HepG2 (cell line): ENCODE measurements around the gene DOC2A. TPM values are rescaled to one million over a fixed set of nuclear protein-coding genes. Genes with fewer than 3 reads are reported as not detected.

Experiments used
- KDM2A ChIP-seq: sonication (generic); formaldehyde crosslinking; IDR thresholded peaks from 2 replicates; pipeline ENCODE4 v1.4.0; 2020; ENCODE audit warnings: low read depth, missing genetic modification reagents, borderline replicate concordance
- MTA3 ChIP-seq: sonication (generic); formaldehyde crosslinking; IDR thresholded peaks from 2 replicates; pipeline ENCODE4 v1.4.0; 2020; ENCODE audit warnings: missing genetic modification reagents
- RARA ChIP-seq: IDR thresholded peaks from 2 replicates; pipeline ENCODE4 v1.6.1; 2016; ENCODE audit warnings: missing genetic modification reagents, missing compliant biosample characterization
- REPIN1 ChIP-seq: sonication (generic); formaldehyde crosslinking; IDR thresholded peaks from 2 replicates; pipeline ENCODE4 v1.8.0; 2022; ENCODE audit warnings: missing genetic modification reagents, low read depth, mild to moderate bottlenecking, borderline replicate concordance
- SALL2 ChIP-seq: sonication (generic); formaldehyde crosslinking; IDR thresholded peaks from 2 replicates; pipeline ENCODE4 v1.8.1; 2023; ENCODE audit warnings: mild to moderate bottlenecking, missing genetic modification reagents, inconsistent platforms
- TBX2 ChIP-seq: sonication (generic); formaldehyde crosslinking; IDR thresholded peaks from 2 replicates; pipeline ENCODE4 v1.5.0; 2020; ENCODE audit warnings: missing genetic modification reagents, mild to moderate bottlenecking, borderline replicate concordance
- ZNF136 ChIP-seq: sonication (generic); formaldehyde crosslinking; IDR thresholded peaks from 2 replicates; pipeline ENCODE4 v1.8.1; 2022; ENCODE audit warnings: low read depth, mild to moderate bottlenecking, moderate library complexity, missing genetic modification reagents
- ZNF260 ChIP-seq: sonication (generic); formaldehyde crosslinking; IDR thresholded peaks from 2 replicates; pipeline ENCODE4 v1.4.0; 2020; ENCODE audit warnings: missing genetic modification reagents, low read depth, mild to moderate bottlenecking, borderline replicate concordance
- ZNF383 ChIP-seq: sonication (generic); formaldehyde crosslinking; IDR thresholded peaks from 2 replicates; pipeline ENCODE4 v1.4.0; 2020; ENCODE audit warnings: missing genetic modification reagents, mild to moderate bottlenecking, borderline replicate concordance
- ZNF724P ChIP-seq: sonication (generic); formaldehyde crosslinking; IDR thresholded peaks from 2 replicates; pipeline ENCODE4 v1.8.0; 2022; ENCODE audit warnings: missing genetic modification reagents, borderline replicate concordance
- ZSCAN9 ChIP-seq: IDR thresholded peaks from 2 replicates; pipeline ENCODE4 v1.6.1; 2016; ENCODE audit warnings: borderline replicate concordance
- polyA plus RNA-seq, 8 experiments: library from polyadenylated mRNA; depleted of rRNA in 3 of 8; stranded (reverse) in 7 of 8; unstranded in 1 of 8; fragments of >200 nt; fragmentation: Illumina TruSeq in 4 of 8; extraction: Trizol in 4 of 8; gene quantifications; 2 replicates each; pipeline versions ENCODE4 v1.2.1 to v1.2.3, GENCODE V29; 2011 to 2016; ENCODE audit warnings: low read depth in 4 of 8, missing spikeins in 1 of 8, mixed read lengths in 1 of 8; ENCODE audit not compliant: insufficient read depth in 1 of 8
- total RNA-seq, 5 experiments: library from RNA; depleted of rRNA; stranded (reverse); fragments of >200 nt; fragmentation: Illumina TruSeq; extraction: Trizol; gene quantifications; 2 replicates each; pipeline ENCODE4 v1.2.3, GENCODE V29; 2016; ENCODE audit warnings: low read depth in 1 of 5
- TF ChIP-seq, protein P1 (sequence below): sonication (generic); formaldehyde crosslinking; IDR thresholded peaks from 2 replicates; pipeline ENCODE4 v1.9.0; 2021; ENCODE audit warnings: missing genetic modification reagents, mild to moderate bottlenecking, borderline replicate concordance
- TF ChIP-seq, protein P2 (sequence below): sonication (generic); formaldehyde crosslinking; IDR thresholded peaks from 2 replicates; pipeline ENCODE4 v1.9.0; 2022; ENCODE audit warnings: missing genetic modification reagents, mild to moderate bottlenecking, borderline replicate concordance
- TF ChIP-seq, protein P3 (sequence below): IDR thresholded peaks from 2 replicates; pipeline ENCODE4 v1.6.1; 2016; ENCODE audit warnings: missing compliant biosample characterization, missing genetic modification reagents, borderline replicate concordance
- TF ChIP-seq, protein P4 (sequence below), 2 experiments: fragments of 450-650 bp in 1 of 2; sonication (generic) in 1 of 2; formaldehyde crosslinking in 1 of 2; IDR thresholded peaks; 2 replicates each; pipeline versions ENCODE4 v1.6.1 to v1.8.0; 2016 to 2022; ENCODE audit warnings: antibody characterized with exemption in 1 of 2, mild to moderate bottlenecking in 1 of 2, missing genetic modification reagents in 1 of 2

DOC2A gene
- total and polyA plus RNA-seq, 2 of the 13 experiments (the other 11 are each of a cell fraction or from before 2014, with no cell fraction given): 0.15 to 0.55 TPM

DNA sequence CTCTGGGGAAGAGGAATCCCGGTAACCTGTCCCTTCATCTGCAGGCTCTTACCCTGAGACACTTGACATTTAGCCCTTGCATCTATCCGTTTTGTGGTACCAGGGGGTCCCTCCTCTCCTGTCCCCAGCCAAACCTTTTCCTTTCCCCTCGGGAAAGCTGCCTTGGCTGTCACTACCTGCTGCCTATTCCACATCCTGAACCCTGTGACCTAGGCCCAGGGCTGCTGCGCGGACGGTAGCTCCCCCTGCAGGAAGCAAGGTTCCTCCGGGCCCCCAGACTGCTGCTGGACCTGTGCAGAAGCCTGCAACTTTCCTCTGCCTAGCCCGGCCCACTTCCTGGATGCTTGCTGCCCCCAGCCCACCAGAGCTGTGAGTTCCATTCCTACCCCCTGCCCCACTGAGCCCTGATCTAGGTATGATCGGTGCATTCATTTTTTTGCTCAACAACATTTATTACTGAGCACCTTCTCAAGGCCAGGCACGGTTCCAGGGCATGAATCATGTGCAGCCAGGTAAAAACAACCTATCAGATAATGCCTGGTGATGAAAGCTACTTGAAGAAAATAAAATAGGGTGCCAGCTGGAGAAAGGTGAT is 44.2 kb upstream of the DOC2A start (continued):
- TF ChIP-seq, protein P1, sequence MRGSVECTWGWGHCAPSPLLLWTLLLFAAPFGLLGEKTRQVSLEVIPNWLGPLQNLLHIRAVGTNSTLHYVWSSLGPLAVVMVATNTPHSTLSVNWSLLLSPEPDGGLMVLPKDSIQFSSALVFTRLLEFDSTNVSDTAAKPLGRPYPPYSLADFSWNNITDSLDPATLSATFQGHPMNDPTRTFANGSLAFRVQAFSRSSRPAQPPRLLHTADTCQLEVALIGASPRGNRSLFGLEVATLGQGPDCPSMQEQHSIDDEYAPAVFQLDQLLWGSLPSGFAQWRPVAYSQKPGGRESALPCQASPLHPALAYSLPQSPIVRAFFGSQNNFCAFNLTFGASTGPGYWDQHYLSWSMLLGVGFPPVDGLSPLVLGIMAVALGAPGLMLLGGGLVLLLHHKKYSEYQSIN: no peak
- TF ChIP-seq, protein P2, sequence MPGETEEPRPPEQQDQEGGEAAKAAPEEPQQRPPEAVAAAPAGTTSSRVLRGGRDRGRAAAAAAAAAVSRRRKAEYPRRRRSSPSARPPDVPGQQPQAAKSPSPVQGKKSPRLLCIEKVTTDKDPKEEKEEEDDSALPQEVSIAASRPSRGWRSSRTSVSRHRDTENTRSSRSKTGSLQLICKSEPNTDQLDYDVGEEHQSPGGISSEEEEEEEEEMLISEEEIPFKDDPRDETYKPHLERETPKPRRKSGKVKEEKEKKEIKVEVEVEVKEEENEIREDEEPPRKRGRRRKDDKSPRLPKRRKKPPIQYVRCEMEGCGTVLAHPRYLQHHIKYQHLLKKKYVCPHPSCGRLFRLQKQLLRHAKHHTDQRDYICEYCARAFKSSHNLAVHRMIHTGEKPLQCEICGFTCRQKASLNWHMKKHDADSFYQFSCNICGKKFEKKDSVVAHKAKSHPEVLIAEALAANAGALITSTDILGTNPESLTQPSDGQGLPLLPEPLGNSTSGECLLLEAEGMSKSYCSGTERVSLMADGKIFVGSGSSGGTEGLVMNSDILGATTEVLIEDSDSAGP (CRISPR knock-in tag): peak; percentile 74
- TF ChIP-seq ZSCAN9 (CRISPR knock-in tag) (0 out of 2 replicates have a peak, but pooled peaks have one; percentile 36), TBX2 (CRISPR knock-in tag) (peak; percentile 13), SALL2 (CRISPR knock-in tag) (no peak), ZNF260 (CRISPR knock-in tag) (no peak), ZNF724P (no peak), ZNF383 (CRISPR knock-in tag) (peak; percentile 53; the same call in 1 of the 2 replicates), MTA3 (CRISPR knock-in tag) (no peak), ZNF136 (CRISPR knock-in tag) (0 out of 2 replicates have a peak, but pooled peaks have one; percentile 44), REPIN1 (CRISPR knock-in tag) (no peak), RARA (peak; percentile 50; the same call in 1 of the 2 replicates), KDM2A (CRISPR knock-in tag) (peak; percentile 81; the same call in 1 of the 2 replicates)
- TF ChIP-seq, protein P3, sequence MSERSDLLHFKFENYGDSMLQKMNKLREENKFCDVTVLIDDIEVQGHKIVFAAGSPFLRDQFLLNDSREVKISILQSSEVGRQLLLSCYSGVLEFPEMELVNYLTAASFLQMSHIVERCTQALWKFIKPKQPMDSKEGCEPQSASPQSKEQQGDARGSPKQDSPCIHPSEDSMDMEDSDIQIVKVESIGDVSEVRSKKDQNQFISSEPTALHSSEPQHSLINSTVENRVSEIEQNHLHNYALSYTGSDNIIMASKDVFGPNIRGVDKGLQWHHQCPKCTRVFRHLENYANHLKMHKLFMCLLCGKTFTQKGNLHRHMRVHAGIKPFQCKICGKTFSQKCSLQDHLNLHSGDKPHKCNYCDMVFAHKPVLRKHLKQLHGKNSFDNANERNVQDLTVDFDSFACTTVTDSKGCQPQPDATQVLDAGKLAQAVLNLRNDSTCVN (CRISPR knock-in tag): no peak
- TF ChIP-seq, protein P4, sequence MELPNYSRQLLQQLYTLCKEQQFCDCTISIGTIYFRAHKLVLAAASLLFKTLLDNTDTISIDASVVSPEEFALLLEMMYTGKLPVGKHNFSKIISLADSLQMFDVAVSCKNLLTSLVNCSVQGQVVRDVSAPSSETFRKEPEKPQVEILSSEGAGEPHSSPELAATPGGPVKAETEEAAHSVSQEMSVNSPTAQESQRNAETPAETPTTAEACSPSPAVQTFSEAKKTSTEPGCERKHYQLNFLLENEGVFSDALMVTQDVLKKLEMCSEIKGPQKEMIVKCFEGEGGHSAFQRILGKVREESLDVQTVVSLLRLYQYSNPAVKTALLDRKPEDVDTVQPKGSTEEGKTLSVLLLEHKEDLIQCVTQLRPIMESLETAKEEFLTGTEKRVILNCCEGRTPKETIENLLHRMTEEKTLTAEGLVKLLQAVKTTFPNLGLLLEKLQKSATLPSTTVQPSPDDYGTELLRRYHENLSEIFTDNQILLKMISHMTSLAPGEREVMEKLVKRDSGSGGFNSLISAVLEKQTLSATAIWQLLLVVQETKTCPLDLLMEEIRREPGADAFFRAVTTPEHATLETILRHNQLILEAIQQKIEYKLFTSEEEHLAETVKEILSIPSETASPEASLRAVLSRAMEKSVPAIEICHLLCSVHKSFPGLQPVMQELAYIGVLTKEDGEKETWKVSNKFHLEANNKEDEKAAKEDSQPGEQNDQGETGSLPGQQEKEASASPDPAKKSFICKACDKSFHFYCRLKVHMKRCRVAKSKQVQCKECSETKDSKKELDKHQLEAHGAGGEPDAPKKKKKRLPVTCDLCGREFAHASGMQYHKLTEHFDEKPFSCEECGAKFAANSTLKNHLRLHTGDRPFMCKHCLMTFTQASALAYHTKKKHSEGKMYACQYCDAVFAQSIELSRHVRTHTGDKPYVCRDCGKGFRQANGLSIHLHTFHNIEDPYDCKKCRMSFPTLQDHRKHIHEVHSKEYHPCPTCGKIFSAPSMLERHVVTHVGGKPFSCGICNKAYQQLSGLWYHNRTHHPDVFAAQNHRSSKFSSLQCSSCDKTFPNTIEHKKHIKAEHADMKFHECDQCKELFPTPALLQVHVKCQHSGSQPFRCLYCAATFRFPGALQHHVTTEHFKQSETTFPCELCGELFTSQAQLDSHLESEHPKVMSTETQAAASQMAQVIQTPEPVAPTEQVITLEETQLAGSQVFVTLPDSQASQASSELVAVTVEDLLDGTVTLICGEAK (IDR thresholded peaks at IDR 0.05): no peak
- TF ChIP-seq, protein P4 (CRISPR knock-in tag; IDR thresholded peaks at IDR 0.05): no peak
